Measurements from ENCODE around the gene FCN1.
"Not testable (repeated sequence)": the region's sequence is repeated elsewhere in the genome, so short reads cannot be mapped to it uniquely, and the experiment has no call there.

The FCN1 gene

DNA sequence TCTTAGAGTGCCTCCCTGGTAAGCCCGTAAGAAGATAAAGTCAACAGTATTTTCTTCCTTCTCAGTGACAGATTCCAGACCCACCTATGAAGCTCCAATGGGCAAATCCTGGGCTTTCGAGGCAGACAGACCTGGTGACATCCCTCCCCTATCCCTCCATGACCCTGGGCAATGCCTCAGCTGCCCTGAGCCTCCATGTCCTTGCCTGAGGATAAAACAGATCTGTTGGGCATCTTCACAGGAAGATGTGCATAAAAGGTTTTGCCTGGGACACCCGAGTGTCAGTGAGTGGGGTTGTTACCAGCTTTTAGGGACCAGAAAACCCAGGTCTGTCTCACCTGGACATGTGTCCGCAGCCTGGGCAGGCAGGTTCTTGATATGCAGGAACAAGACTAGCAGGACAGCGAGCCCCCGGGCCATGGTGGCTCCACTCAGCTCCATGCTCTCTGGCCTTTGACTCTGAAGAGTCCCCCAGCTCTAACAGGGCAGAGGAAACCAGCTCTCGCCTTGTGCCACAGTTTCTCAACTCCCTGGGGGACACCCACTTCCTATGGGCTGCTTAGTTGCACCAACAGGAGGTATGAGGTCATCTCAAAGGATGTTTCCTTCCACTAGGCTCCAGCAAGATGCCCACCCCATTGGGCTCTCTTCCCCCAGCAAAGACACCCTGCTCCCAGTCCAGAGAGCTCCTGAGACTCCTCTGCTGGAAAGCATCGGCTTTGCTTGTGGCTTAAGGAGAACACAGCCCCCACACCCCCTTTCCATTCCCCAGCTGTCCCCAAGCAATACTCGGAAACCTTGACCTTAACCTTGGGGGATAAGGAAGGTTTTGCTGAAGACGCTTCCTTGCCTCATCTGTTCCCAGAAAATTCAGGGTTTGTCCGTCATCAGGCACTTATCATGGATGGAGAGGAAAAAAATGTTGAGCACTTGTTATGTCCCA is at the start of gene FCN1:
FCN1 (minus strand) TSS at position 482 of the 943 bp plus-strand sequence; CDS start at position 441, 41 bp downstream.
- no peak for FAIRE-seq

DNA sequence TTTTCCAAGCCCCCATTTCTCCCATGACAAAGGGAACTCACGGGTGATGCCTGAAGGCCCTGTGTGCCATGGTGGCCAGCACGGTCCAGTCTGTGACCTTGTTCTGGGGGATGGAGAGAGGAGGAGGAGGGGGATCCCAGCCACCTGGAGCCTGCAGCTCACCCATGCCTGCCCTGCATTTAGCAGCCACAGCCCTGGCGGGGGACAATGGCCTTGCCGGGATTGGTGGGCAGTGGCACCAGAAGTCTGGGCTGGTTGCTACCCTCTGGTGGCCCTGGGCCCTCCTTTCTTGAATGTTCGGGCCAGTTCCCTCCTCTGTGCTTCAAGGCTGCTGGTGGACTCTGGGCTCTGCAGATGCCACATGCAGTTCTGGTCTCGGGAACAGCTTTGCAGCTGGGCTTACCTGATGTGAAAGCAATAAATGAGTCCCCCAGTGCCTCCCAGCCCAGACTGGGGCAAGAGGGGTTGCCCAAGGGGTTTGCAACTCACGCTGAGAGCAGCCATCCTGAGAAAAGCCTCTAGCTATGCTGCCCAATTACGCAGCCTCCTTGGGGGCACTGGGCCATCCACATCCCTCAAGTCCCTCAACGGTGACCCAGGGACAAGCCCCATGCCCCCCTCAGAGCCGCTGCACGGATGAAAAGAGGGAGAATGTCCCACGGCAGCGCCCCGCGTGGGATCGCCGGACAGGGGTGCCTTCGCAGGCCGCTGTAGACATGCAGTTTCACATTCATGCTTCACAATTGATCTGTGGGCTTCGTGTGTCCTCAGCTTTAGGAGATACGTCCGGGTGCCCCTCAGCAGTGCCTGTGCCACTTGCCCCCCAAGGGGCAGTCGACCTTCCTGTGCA is 49.2 kb upstream of the FCN1 start:
- FAIRE-seq, result no peak

DNA sequence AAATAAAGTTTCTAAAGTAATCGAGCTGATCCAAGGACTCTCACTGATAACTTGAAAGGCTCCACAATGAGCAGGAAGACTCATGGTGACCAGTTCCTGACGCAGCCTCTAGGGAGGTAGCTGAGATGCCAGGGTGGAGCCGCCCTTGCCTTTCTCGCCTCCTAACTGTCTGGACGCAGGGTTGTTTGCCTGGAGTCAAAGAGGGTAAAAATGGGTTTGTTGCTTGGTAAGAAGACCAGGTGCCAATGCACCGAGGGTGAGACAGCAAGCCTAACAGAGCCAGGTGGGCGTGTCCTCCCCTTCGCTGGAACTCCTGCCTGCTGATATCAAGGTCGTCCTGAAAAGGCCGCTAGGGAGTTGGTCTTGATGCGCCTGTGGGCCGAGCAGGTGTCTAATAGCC is 48.6 kb upstream of the FCN1 start:
- FAIRE-seq, result no peak

DNA sequence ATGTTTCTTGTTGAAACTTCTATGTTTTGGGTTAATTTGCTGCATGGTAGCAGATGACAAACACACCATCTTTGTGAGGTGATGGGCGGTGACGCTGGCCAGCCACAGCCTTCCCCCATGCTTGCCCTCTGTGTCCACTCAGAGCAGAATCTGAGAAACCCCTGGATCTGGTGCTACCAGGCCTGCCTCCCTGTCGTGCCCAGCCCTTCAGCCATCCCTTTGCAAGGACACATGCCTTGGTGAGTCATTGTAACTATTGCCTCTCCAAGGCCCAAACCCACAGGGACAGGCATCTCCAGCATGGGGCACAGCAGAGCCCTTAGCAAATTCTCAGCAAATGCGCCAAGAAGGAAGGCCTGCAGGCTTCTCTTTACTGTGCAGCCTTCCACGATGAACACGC is 48.1 kb upstream of the FCN1 start:
- no peak for FAIRE-seq

DNA sequence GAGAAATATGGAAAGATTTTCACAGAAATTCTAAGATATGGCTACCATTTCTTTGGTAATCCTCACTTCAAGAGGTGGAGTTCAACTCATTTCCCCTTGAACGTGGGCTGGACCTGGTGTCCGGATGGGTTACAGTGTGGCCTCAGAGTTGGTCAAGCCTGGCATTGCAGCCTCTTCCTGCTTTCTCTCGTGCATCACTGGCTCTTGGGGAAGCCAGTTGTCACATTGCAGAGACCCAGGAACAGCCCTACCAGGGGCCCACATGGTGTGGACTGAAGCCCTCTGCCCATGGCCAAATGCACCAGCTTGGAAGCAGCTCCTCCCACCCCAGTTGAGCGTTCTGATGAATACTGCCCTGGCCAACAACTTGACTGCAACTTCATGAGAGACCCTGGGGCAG is 47.7 kb upstream of the FCN1 start:
- no peak for FAIRE-seq

DNA sequence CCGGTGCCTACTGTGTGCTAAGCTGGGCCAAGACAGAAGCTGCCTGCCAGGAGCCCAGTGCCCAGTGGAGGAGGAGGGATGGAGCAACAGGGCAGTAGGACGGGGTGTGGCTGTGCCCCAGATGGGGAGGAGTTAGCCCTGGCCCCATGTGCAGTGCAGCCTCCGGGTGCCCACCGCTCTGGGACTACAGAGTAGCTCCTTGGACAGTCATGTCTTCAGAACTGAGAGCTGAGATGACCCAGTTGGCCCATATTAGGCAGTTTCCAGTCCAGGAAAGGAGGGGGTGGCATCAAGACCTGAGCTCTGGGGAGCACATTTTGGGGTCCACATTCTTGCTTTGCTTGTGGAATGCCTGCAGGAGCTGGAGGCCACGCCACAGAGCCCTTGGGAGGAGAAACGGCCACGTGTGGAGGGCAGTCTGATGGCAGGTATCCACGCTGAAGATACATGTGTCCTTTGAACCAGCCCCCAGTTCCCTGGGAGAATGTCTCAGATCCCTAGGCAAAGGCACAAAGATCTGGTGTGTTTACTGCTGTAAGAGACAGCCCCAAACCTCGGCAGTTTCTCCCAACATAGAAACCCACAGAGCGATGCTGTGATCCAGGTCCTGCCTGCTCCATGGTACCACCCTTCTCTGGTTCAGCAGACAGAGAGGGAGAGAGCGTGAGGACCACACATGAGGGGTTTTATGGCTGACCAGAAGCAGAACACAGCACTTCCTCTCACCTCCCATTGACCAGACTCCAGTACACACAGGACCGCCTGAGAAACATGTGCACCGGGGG is 46.8 kb upstream of the FCN1 start:
- FAIRE-seq, result no peak

DNA sequence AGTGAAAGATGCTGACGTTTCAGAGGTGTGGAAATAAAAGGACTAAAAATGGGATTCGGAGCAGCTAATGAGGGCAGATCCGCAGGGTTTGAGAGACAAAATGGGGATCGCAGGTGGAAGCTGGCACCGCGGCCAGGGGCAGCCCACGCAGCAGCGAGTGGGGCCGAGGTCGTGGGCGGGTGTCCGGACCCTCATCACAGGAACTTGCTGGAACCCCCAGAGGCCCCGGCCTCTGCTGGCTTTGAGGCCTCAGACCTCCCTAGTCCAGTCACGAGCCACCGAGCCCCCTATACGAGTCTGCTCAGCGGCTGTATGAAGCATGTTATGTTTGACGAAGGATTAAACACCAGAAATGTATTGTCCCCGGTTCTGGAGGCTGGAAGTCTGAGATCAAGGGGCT is 45.8 kb upstream of the FCN1 start:
- no peak for FAIRE-seq

DNA sequence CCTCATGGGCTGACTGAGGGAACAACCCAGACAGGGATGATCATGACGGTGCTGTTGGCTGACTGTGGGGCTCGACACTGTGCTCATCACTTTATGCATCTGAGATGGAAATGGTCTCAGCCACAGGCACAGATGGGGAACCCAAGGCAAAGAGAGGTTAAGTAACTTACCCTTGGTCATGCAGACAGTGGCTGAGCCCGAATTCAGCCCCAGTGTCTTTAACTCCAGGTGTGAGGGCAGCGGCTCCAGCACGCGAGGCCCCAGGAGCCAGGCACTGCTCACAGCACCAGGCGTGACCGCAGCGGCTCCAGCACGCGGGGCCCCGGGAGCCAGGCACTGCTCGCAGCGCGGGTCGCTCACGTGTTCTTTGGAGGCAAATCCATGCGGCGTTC is 45.3 kb upstream of the FCN1 start:
- FAIRE-seq, result no peak

DNA sequence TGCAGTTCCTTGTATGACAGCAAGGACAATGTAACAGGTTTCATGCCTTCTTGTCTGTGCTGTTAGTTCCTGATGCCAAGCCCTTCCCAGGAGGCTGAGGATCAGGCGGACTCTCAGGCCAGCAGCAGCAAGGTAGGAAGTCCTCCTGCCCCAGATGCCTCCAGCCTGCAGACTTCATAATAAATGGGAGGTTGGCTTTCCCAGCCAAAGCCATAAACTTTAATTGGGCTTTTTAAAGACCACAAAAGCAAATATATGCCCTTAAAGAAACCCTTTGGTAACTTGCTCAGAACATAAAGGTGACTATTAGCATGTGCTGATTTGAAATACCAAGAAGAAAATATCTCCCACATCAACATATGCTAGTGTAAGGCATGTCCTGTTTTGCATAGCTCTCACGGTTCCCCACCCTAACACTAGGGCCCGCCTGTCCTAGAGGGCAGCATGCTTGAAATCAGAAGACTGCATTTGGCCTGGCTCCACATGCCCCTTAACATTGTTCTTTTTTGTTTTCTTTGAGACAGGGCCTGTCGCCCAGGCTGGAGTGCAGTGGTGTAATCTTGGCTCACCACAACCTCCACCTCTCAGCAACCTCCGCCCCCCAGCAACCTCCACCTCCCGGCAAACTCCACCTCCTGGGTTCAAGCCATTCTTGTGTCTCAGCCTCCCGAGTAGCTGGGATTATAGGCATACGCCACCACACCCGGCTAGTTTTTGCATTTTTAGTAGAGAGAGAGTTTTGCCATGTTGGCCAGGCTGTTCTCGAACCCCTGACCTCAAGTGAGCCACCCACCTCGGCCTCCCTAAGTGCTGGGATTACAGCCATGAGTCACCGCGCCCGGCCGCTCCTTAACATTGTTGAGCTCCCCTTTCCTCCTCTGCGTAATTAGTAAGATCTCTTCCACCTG is 44.6 kb upstream of the FCN1 start:
- no peak for FAIRE-seq

DNA sequence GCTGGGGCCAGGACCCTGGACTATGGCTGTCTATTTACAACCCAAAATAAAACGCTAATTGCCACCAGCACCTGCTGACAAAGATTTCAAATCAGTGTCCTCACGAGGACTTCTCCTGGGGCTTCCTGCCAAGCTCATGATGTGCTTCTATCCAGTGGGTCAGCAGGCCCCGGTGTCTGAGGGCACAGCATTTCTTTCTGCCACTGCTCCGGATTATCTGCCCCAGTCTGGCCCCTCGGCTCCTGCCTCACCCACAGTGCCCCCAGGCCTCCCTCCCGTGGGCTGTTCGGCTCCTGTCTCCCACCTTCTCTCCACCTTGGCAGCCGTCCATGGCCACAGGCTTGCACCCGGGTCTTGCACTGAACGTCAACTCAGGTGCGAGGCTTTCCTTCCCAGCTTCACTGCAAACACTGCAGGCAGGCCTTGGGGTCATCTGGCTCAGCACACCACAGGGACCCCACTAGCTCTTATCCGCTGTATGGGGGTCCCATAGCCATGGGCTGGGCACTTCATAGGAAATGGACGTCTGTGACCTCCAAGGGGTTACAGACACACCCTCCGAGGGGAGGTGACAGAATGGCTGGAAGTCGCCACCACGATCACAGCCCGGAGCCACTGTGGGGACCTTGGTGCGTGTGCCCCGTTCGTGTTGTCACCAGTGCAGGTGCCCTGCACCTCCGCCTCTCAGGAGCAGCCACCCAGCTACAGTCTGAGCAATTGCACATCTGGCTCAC is 43.8 kb upstream of the FCN1 start:
- FAIRE-seq, result no peak

DNA sequence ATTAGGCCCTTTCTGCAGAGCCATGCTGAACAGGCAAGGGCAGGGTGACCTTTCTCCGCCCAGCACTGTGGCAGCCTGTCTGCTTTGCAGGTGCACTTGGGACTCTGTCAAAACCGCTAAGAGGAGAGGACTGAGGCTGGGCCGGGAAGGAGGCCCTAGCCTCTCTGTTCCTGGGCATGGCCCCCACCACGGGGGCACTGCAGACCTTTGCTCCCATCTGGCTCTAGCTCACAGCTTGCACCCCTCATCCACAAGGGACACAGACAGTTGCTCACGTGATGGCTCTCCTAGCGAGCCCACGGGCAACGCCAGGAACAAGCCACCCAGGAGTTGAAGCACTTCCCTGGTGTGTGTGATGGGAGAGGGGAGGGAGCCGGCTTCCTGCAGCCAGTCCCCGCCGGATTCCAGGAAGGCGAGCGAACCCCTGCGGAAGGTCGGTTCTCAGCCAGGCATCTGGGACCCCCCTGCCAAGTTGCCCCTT is 43.0 kb upstream of the FCN1 start:
- FAIRE-seq, result no peak

DNA sequence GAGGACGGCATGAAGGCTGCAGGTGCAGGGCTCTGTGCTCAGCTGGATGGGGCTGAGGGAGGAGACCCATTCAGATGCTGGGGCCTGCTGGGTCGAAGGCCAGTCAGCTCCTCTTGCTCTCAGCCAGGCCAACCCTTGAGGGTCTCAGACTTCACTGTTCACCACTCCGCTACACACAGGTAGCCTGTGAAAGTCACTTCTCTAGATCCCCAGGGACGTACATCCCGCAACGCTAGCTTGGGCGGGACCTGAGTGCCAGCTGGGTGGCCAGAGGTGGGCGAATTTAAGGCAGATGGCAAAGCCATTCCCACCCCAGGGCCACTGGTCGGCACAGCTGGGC is 42.2 kb upstream of the FCN1 start:
- FAIRE-seq, result no peak

DNA sequence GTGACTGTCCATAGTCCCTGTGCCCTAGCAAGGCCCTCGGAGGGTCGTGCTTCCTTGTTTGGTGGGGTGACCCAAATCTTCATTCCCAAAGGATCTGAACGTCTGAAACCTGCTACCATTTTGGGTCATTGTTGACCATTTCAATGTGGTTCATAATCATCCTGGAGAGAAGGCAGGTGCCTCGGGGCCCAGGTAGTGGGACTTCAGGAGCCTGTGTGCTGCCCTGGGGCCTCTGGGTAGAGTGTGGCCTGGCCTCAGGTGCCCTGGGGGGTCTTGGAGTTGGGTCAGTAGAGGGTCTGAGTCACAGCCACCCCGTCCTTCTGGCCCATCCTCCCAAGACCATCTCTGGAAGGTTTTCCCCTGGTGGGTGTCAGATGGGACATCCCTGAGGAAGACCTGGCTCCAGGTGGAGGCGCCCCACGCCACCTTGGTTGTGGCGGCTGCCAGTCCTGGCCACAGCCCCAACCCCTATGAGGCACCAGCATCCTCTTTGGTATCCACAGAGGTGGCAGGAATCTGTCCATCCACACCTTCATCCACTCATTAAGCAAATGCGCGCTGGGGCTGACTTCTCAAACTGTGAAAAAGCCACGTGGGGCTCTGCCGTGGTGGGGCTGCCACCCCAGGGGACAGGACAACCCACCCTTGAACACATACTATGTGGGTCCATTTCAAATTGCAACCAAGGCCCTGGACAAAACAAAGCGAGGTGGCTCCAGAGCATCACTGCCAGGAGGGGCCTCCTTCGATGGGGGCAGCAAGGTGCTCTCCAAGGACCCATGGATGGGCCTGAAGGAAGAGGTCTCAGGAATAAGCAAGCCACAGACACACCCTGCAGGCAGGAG is 41.6 kb upstream of the FCN1 start:
- FAIRE-seq, result no peak

DNA sequence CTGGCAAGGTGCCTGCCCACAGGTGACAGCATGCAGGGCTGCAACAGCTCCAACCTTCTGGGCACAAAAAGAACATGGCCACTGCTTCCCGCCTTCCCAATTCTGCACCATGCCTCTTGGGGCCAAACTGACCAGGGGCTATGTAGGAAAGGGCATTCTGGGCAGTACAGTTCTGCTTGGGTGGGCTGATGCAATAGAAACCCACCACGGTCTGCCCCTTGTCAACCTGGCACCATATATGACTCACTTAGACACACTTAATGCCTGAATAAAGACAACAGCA is 40.2 kb upstream of the FCN1 start:
- FAIRE-seq, result no peak

DNA sequence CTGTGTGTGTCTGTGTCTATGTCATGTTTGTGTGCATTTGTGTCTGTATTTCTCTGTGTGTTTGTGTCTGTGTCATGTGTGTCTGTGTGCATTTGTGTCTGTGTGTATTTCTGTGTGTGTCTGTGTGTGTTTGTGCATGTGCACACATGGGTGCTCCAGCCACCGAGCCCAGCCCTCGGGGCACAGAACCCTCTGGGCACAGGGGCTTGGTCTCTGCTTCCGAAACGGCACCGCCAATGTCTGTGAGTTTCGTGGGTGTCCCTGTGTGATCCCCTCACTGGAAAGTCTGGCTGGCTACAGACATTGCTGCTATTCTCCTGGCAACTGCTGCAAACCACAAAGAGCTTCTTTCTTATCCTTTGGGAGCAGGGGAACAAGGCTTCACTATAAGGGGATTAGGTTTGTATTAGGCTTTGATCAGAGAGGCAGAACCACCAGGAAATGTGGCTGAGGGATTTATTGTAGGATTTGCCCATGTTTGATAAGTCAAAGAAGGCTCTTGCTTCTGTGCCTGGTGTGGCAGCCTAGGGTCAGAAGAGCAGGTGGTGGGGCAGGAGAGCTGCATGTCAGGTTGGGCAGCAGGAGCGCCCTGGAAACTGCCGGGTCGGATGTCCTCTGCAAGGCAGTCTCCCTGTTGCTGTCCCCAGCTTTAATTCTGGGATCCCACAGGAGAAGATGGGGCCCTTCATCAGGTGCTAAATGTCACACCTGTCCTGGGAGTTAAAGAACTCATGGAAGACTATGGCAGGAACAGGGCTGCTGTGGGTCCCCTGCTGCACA is 39.6 kb upstream of the FCN1 start:
- no peak for FAIRE-seq

DNA sequence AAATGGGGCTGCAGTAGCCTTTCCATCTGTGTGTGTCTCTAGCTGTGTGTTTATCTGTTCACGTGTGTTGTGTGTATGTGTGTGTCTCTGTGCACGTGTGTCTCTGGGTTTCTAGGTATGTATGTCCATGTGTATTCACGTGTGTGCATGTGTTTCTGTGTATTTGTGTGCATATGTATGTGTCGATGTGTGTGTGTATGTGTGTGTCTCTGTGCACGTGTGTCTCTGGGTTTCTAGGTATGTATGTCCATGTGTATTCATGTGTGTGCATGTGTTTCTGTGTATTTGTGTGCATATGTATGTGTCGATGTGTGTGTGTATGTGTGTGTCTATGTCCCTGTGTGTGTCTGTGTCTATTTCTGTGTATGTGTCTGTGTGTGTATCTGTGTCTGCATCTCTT is 38.7 kb upstream of the FCN1 start:
- FAIRE-seq, result not testable (repeated sequence)

DNA sequence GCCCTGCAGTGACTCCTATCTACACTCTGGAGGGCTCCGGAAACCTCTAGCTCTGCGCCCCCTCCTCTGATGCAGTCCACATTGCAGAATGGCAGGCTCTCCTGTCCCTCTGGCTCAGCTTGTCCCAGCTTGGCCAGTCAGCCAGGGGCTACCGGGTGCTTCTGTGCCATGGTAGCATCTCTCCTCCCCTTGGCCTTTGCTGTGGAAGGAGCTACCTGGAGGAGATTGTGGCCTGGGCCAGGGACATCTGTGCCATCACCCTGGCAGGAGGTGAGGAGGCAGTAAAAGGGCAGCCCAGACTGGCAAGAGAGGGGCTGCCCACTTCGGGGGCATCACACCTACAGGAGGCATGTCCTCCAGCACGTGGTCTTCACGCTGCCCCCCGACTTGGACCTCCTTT is 38.1 kb upstream of the FCN1 start:
- no peak for FAIRE-seq

DNA sequence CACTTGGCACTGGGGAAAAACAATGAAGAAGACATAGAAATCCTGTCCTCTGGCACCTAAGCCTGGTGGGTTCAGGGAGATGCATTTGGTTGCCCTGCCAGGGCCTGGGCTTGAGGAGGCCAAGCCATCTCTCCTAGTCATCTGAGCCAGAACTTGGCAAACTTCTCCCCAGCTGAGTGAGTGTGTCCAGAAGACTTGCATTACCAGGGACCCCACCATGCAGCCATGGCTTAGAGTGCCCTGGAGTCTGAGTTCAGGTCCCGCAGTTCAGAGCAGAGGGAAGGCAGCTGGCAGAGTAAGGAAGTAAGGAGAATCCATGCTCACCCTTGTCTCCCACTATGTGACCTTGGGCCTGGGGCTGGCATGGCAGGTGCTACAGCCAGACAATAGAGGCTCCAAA is 37.4 kb upstream of the FCN1 start:
- FAIRE-seq, result no peak

DNA sequence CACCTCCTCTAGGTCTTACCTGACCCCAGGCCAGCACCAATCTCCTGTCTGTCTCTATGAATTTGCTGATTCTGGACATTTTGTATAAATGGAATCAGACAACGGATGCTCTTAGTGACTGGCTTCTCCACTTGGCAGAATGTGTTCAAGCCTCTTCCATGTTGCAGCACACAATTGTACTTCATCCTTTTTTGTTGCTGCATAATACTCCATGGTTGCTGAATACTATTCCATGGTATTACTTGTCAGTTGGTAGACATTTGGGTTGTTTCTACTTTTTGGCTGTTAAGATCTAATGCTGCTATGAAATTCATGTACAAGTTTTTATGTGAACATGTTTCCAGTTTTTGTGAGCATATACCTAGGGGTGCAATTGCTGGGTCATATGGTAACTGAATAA is 34.3 kb upstream of the FCN1 start:
- no peak for FAIRE-seq

DNA sequence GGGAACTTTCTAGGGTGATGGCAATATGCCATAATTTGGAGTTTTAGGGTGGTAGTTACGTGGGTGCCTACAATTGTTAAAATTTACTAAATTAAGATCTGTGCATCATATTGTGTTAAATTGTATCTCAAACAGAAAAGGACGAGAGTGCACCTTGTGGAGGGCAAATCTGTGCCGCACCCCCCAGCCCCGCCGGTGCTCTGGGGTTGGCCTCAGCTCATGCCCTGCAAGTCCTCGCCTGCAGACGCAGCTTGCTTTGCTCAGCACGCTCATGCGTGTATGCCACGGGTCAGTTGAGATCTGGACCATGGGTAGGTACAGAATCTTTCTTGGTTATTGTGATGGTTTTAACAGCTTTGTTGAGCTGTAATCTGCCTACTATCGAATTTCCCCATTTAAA is 33.7 kb upstream of the FCN1 start:
- no peak for FAIRE-seq

Data from TTC549 (cell line).